NCI-H510A treated with DMSO at 0.1 percent for 48 hours (cell line): ENCODE measurements around the gene PGGHG.

ENCODE experiments used
- DNase-seq: peaks from one replicate; lab custom pipeline; 2025; lab: John Stamatoyannopoulos, UW

The PGGHG gene

GRCh38 chr11:269146-269890 is 19.6 kb upstream of the PGGHG start:
- no peak for DNase-seq

GRCh38 chr11:270451-271318 is 18.2 kb upstream of the PGGHG start:
- DNase-seq = no peak

- no peak for DNase-seq
Observed at GRCh38 chr11:271319-271715, 17.6 kb upstream of the PGGHG start.

- DNase-seq = no peak
Observed at GRCh38 chr11:272195-272930, 16.6 kb upstream of the PGGHG start.

GRCh38 chr11:272931-273198 is 16.1 kb upstream of the PGGHG start:
- no peak for DNase-seq

GRCh38 chr11:276219-276618 is 12.7 kb upstream of the PGGHG start:
- no peak for DNase-seq

GRCh38 chr11:278001-278951 is 10.7 kb upstream of the PGGHG start, which contains the start of gene NLRP6:
NLRP6 (plus strand) TSS chr11:278407; CDS start chr11:278570, 163 bp downstream.
- no peak for DNase-seq

- DNase-seq = no peak
Observed at GRCh38 chr11:279040-279965, 9.6 kb upstream of the PGGHG start.

GRCh38 chr11:279966-280705 is 8.8 kb upstream of the PGGHG start:
- DNase-seq = no peak

GRCh38 chr11:280706-281485 is 8.0 kb upstream of the PGGHG start:
- DNase-seq = no peak

GRCh38 chr11:281486-282161 is 7.3 kb upstream of the PGGHG start:
- no peak for DNase-seq

GRCh38 chr11:282171-282570 is 6.8 kb upstream of the PGGHG start:
- no peak for DNase-seq

- no peak for DNase-seq
Observed at GRCh38 chr11:282630-283360, 6.1 kb upstream of the PGGHG start.

GRCh38 chr11:283405-284104 is 5.4 kb upstream of the PGGHG start:
- DNase-seq = no peak

- DNase-seq = no peak
Observed at GRCh38 chr11:284105-285020, 4.6 kb upstream of the PGGHG start.
